NCI-H2107 treated with DMSO at 0.1 percent for 48 hours (cell line): ENCODE measurements around the gene ATP8A2.
A peak's percentile ranks its signal among the peaks of the same experiment; 100 is the strongest.

ENCODE experiments used
- DNase-seq: peaks from one replicate; lab custom pipeline; 2025; ENCODE audit not compliant: unreplicated experiment; lab: John Stamatoyannopoulos, UW

Gene ATP8A2

GRCh38 chr13:25380741-25381324, 9.1 kb downstream of the ATP8A2 start:
- no peak for DNase-seq

- DNase-seq: no peak
Observed at GRCh38 chr13:25384758-25385410, 13.1 kb downstream of the ATP8A2 start.

GRCh38 chr13:25391932-25392331, 20.2 kb downstream of the ATP8A2 start:
- DNase-seq: no peak

- DNase-seq: no peak
Observed at GRCh38 chr13:25394402-25395060, 22.8 kb downstream of the ATP8A2 start.

- no peak for DNase-seq
Observed at GRCh38 chr13:25397763-25398162, 26.0 kb downstream of the ATP8A2 start.

- DNase-seq: no peak
Observed at GRCh38 chr13:25400925-25401324, 29.2 kb downstream of the ATP8A2 start.

GRCh38 chr13:25401958-25402357, 30.2 kb downstream of the ATP8A2 start:
- no peak for DNase-seq

- peak; percentile 23 for DNase-seq
Observed at GRCh38 chr13:25406377-25406776, 34.6 kb downstream of the ATP8A2 start.

- DNase-seq: no peak
Observed at GRCh38 chr13:25409938-25410337, 38.2 kb downstream of the ATP8A2 start.

GRCh38 chr13:25415241-25415640, 43.5 kb downstream of the ATP8A2 start:
- peak; percentile 81 for DNase-seq

GRCh38 chr13:25417535-25417934, 45.8 kb downstream of the ATP8A2 start:
- DNase-seq: no peak

- DNase-seq: peak; percentile 56
Observed at GRCh38 chr13:25420161-25420560, 48.4 kb downstream of the ATP8A2 start.

- DNase-seq: no peak
Observed at GRCh38 chr13:25421612-25422011, 49.8 kb downstream of the ATP8A2 start.

- no peak for DNase-seq
Observed at GRCh38 chr13:25422153-25422552, 50.4 kb downstream of the ATP8A2 start.

- no peak for DNase-seq
Observed at GRCh38 chr13:25423831-25424230, 52.1 kb downstream of the ATP8A2 start.

GRCh38 chr13:25429466-25429865, 57.7 kb downstream of the ATP8A2 start:
- no peak for DNase-seq

GRCh38 chr13:25432691-25433090, 60.9 kb downstream of the ATP8A2 start:
- DNase-seq: peak; percentile 32

- DNase-seq: no peak
Observed at GRCh38 chr13:25440061-25440460, 68.3 kb downstream of the ATP8A2 start.

- no peak for DNase-seq
Observed at GRCh38 chr13:25446261-25446660, 74.5 kb downstream of the ATP8A2 start.

- no peak for DNase-seq
Observed at GRCh38 chr13:25447396-25447795, 75.6 kb downstream of the ATP8A2 start.

- DNase-seq: no peak
Observed at GRCh38 chr13:25453850-25454365, 82.1 kb downstream of the ATP8A2 start.

GRCh38 chr13:25455146-25455545, 83.4 kb downstream of the ATP8A2 start:
- DNase-seq: peak; percentile 49
